ENCODE measurements around the gene ITSN1.

Gene ITSN1

DNA sequence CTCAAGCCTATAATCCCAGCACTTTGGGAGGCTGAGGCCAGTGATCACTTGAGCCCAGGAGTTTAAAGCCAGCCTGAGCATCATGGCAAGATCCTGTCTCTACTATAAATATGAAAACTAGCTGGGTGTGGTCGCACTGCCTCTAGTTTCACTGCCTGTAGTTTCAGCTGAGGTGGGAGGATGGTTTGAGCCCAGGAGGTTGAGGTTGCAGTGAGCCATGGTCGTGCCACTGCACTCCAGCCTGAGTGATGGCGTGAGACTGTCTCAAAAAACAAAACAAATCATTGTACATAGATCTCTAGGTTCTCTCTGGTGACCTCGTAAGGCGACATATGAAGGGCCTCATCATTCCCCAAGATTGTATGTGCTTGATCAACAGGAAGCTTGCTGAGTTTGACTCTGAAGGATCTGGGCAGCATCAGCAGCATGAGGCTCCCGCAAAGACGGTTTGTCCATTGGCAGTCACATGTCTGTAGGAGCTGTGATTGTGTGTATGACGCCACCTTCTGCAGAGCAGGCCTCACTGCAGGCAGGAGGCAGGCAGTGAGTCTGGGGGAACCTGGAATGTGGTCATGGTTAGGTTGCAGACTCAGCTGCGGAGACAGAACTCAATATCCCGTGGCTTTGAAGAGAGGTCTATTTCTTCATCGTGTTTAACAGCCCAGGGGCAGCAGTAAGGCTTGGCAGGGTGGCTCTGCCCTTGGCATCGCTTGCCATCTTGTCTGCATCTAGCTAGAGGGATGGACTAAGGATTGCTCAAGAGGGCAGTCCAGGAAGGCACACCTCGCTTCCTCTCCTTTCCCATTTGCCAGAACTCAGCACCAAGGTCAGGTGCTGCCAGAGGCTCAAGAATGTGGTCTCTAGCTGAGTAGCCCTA is 259.3 kb downstream of the ITSN1 start:
- no peaks in the 10 kb centered on the region for H3K9me3 Mint-ChIP-seq
- H3K27ac Mint-ChIP-seq, result peak overlapping the region; percentile 22 to 58 (median 43)
- H3K4me3 Mint-ChIP-seq, result no peak overlapping the region
- no peaks in the 10 kb centered on the region for H3K4me1 Mint-ChIP-seq
- no peaks in the 10 kb centered on the region for H3K27me3 Mint-ChIP-seq (ENCODE audit: low read depth)
- H3K36me3 Mint-ChIP-seq (ENCODE audit: low read depth), result peaks cover 40% of the 10 kb centered on the region
- TF ChIP-seq, protein P1, sequence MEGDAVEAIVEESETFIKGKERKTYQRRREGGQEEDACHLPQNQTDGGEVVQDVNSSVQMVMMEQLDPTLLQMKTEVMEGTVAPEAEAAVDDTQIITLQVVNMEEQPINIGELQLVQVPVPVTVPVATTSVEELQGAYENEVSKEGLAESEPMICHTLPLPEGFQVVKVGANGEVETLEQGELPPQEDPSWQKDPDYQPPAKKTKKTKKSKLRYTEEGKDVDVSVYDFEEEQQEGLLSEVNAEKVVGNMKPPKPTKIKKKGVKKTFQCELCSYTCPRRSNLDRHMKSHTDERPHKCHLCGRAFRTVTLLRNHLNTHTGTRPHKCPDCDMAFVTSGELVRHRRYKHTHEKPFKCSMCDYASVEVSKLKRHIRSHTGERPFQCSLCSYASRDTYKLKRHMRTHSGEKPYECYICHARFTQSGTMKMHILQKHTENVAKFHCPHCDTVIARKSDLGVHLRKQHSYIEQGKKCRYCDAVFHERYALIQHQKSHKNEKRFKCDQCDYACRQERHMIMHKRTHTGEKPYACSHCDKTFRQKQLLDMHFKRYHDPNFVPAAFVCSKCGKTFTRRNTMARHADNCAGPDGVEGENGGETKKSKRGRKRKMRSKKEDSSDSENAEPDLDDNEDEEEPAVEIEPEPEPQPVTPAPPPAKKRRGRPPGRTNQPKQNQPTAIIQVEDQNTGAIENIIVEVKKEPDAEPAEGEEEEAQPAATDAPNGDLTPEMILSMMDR (IDR thresholded peaks at IDR 0.05; ENCODE audit: unreplicated experiment in 3 of 3), result peak; percentile 36 to 50 (median 40)

DNA sequence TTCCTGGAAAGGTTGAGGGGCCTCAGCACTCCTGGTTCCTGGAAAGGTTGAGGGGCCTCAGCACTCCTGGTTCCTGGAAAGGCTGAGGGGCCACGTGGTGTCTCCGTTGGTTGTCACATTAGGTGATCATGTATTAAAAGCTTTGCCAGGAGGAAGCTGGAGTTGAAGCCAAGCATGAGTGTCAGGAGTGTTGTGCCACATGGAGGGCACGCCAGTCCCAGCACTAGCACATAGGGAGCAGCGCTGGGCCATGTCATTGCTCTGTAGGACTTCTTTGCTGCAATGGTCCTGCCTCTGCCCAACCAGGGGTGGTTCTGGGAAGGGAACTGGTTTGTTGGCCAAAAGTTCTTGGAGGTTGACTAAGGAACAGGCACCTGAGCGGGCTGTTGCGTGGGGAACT is 260.0 kb downstream of the ITSN1 start:
- peaks cover 47% of the 10 kb centered on the region for H3K36me3 Mint-ChIP-seq (ENCODE audit: low read depth)
- no peak overlapping the region for H3K27ac Mint-ChIP-seq

DNA sequence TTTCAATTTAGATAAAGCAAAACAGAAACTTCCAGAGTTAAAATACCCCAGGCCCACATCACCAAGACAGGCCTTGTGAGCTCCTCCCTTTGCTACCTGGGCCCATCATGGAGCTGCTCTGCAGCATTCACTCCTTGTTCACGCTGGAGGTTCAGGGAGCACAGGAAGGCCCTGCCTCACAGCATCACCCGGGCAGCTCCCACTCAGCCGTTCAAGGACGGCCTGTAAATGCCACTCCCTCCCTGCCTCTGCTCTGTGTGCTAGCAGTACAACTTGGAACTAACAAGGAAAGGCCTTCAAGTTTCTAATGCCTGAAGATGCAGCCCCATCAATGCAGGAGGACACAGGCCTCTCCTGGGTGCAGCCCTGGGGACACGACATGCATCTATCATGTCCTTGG is 261.7 kb downstream of the ITSN1 start:
- TF ChIP-seq, protein P1 (IDR thresholded peaks at IDR 0.05; ENCODE audit: unreplicated experiment in 3 of 3), result no peak
- Mint-ChIP-seq H3K36me3 (ENCODE audit: low read depth) (peaks cover 59% of the 10 kb centered on the region), H3K4me3 (no peak overlapping the region), H3K27me3 (ENCODE audit: low read depth) (no peaks in the 10 kb centered on the region), H3K4me1 (no peaks in the 10 kb centered on the region), H3K27ac (no peak overlapping the region), H3K9me3 (no peaks in the 10 kb centered on the region)

More for the DNA sequence above, 260.0 kb downstream of the ITSN1 start:
- Mint-ChIP-seq H3K4me3 (no peak overlapping the region), H3K27me3 (ENCODE audit: low read depth) (no peaks in the 10 kb centered on the region), H3K4me1 (no peaks in the 10 kb centered on the region), H3K9me3 (no peaks in the 10 kb centered on the region)
- TF ChIP-seq, protein P1 (IDR thresholded peaks at IDR 0.05; ENCODE audit: unreplicated experiment in 3 of 3), result no peak

DNA sequence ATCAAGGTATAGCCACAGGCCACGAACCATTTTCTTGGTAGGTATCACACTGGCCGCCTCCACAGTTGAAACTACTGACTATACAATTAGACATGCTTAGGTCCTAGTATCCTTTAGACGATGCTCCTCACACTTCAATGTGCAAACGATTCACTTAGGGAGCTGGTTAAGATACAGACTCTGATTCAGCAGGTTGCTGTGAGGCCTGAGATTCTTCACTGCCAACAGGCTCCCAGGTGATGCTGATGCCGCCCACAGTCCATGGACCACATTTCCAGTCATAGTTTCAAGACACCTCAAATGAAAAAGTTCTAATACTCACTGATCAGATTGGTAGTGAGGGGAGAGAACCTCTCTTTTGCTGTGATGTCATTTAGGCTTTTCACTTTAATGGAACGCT is 266.5 kb downstream of the ITSN1 start:
- TF ChIP-seq, protein P1 (IDR thresholded peaks at IDR 0.05; ENCODE audit: unreplicated experiment in 3 of 3), result no peak
- Mint-ChIP-seq H3K4me1 (no peaks in the 10 kb centered on the region), H3K27ac (no peak overlapping the region), H3K36me3 (ENCODE audit: low read depth) (peaks cover 60% of the 10 kb centered on the region), H3K4me3 (no peak overlapping the region), H3K9me3 (no peaks in the 10 kb centered on the region), H3K27me3 (ENCODE audit: low read depth) (no peaks in the 10 kb centered on the region)

DNA sequence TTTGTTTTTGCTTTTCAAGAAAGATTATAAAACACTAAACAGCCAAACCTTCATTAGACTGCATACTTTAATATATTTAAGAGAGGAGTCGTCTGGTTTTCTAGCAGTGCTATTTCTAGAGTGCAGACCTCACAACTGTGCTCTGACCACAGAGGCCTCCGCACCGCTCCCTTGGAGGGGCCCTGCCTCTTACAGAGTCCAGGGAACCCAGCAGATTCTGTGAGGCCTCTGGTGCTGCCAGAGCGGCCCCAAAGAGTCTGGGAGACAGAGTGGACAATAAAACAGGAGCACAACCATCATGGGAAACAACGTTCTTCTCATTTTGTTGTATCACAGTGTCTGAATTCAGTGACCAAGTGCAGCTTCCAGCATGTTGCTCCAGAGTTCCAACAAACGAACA is 267.5 kb downstream of the ITSN1 start:
- Mint-ChIP-seq H3K4me3 (no peak overlapping the region), H3K27ac (no peak overlapping the region), H3K36me3 (ENCODE audit: low read depth) (peaks cover 60% of the 10 kb centered on the region), H3K27me3 (ENCODE audit: low read depth) (no peaks in the 10 kb centered on the region), H3K9me3 (no peaks in the 10 kb centered on the region), H3K4me1 (peaks cover 8% of the 10 kb centered on the region)
- TF ChIP-seq, protein P1 (IDR thresholded peaks at IDR 0.05; ENCODE audit: unreplicated experiment in 3 of 3), result no peak

DNA sequence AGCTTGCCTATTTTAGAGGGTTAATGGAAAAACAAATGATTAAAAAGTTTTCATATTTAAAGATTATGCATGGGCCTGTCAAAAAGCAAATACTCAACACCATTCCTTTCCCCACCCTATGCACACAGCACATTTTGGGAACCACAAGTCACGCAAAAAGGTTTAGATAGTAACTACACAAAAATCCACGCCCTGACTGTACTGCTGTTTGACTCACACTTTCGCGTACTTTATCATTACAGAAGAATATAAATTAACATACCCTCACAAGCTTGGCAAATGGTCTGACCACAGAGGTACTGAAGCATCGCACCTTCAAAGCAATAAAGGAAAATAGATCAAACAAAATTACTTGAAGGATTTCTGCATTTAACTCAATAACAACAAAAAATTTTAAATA is 271.9 kb downstream of the ITSN1 start:
- peak overlapping the region; percentile 99 to 100 (median 100) for H3K4me3 Mint-ChIP-seq
- H3K9me3 Mint-ChIP-seq, result no peaks in the 10 kb centered on the region
- peak overlapping the region in 2 of 3 experiments; percentile 31 to 91 for H3K27ac Mint-ChIP-seq
- TF ChIP-seq, protein P1 (IDR thresholded peaks at IDR 0.05; ENCODE audit: unreplicated experiment in 3 of 3), result no peak
- no peaks in the 10 kb centered on the region for H3K27me3 Mint-ChIP-seq (ENCODE audit: low read depth)
- peaks cover 31% of the 10 kb centered on the region for H3K36me3 Mint-ChIP-seq (ENCODE audit: low read depth)
- H3K4me1 Mint-ChIP-seq, result peaks cover 24% of the 10 kb centered on the region
